PC-3 (cell line): ENCODE results near the gene DNPH1. TPM values are rescaled to one million over a fixed set of nuclear protein-coding genes. Genes with fewer than 3 reads are reported as not detected.

Source experiments
- ATAC-seq: fragments of 200-7000 bp; cut with Tn5 transposase; 2 replicates; pipeline ENCODE4 v1.9.1; 2020; ENCODE audit warnings: mild to moderate bottlenecking, moderate library complexity
- BruUV-seq: library from RNA; stranded (reverse); fragments of 400-500 nt; replicated peaks from 2 replicates; lab custom pipeline; 2021; lab: Mats Ljungman, UMichigan
- CTCF ChIA-PET: fragments of 300-600 bp; sonication (Branson Sonifier 250); formaldehyde crosslinking; loops from one replicate; lab custom pipeline; 2022; ENCODE audit warnings: antibody characterized with exemption; lab: Charles Lee
- POLR2A ChIA-PET: fragments of 300-600 bp; sonication (Branson Sonifier 250); formaldehyde crosslinking; loops from one replicate; lab custom pipeline; 2022; ENCODE audit warnings: antibody characterized with exemption; ENCODE audit not compliant: unreplicated experiment; lab: Charles Lee
- DNase-seq: peaks from one replicate; pipeline ENCODE4 v3.0.0-alpha.2; 2015
- H2AFZ ChIP-seq: fragments of 300-600 bp; sonication (generic); 2 replicates; pipeline ENCODE4 v1.6.0; 2016; ENCODE audit warnings: antibody characterized with exemption, low read length
- H3F3A ChIP-seq: fragments of 300-600 bp; sonication (generic); one replicate; pipeline ENCODE4 v1.6.0; 2017; ENCODE audit warnings: antibody characterized with exemption, low read length, control low read depth, mild to moderate bottlenecking; ENCODE audit not compliant: unreplicated experiment
- H3K27ac ChIP-seq: fragments of 300-600 bp; sonication (generic); 2 replicates; pipeline ENCODE4 v1.5.1; 2016; ENCODE audit warnings: mild to moderate bottlenecking, low read length
- H3K27me3 ChIP-seq: fragments of 300-600 bp; sonication (generic); 2 replicates; pipeline ENCODE4 v1.6.1; 2016; ENCODE audit warnings: low read length, mixed read lengths
- H3K36me3 ChIP-seq: fragments of 300-600 bp; sonication (generic); 2 replicates; pipeline ENCODE4 v1.6.1; 2016; ENCODE audit warnings: low read depth, mixed run types, low read length, mixed read lengths
- H3K4me1 ChIP-seq: fragments of 300-600 bp; sonication (generic); 2 replicates; pipeline ENCODE4 v1.5.1; 2016; ENCODE audit warnings: low read length; ENCODE audit not compliant: insufficient read depth
- H3K4me2 ChIP-seq: fragments of 300-600 bp; sonication (generic); 2 replicates; pipeline ENCODE4 v1.6.0; 2016; ENCODE audit warnings: low read length
- H3K4me3 ChIP-seq: fragments of 300-600 bp; sonication (generic); 2 replicates; pipeline ENCODE4 v1.5.1; 2016; ENCODE audit warnings: mild to moderate bottlenecking, low read length, mixed read lengths
- H3K79me2 ChIP-seq: fragments of 300-600 bp; sonication (generic); 2 replicates; pipeline ENCODE4 v1.6.1; 2017; ENCODE audit warnings: low read length, mixed read lengths
- H3K9ac ChIP-seq: fragments of 300-600 bp; sonication (generic); 2 replicates; pipeline ENCODE4 v1.6.0; 2016; ENCODE audit warnings: mild to moderate bottlenecking, low read length
- H3K9me2 ChIP-seq: fragments of 300-600 bp; sonication (generic); replicated peaks from 2 replicates; pipeline ENCODE4 v1.6.1; 2016; ENCODE audit warnings: mixed run types, low read length, mixed read lengths
- H3K9me3 ChIP-seq: fragments of 300-600 bp; sonication (generic); 2 replicates; pipeline ENCODE4 v1.6.1; 2016; ENCODE audit warnings: low read length, mixed read lengths
- H4K20me1 ChIP-seq: fragments of 300-600 bp; sonication (generic); 2 replicates; pipeline ENCODE4 v1.6.1; 2016; ENCODE audit warnings: low read length, mixed read lengths
- EZH2 ChIP-seq: fragments of 300-600 bp; sonication (generic); IDR thresholded peaks from one replicate; pipeline ENCODE4 v1.6.1; 2017; ENCODE audit warnings: antibody characterized with exemption, mild to moderate bottlenecking, low read length; ENCODE audit not compliant: unreplicated experiment
- EZH2phosphoT487 ChIP-seq: fragments of 300-600 bp; sonication (generic); IDR thresholded peaks from 2 replicates; pipeline ENCODE4 v1.6.1; 2018; ENCODE audit warnings: mild to moderate bottlenecking, antibody characterized with exemption, low read length, borderline replicate concordance
- intact Hi-C: fragments of 100-400 bp; cut with micrococcal nuclease; formaldehyde crosslinking; loops from 2 replicates; pipeline ENCODE4 v1.9.0; 2023
- total RNA-seq: library from RNA; depleted of rRNA; stranded (reverse); fragments of >200 nt; gene quantifications from 2 replicates; pipeline ENCODE4 v1.2.3, GENCODE V29; 2014
- TF ChIP-seq, protein P1 (sequence below): fragments of 300-600 bp; sonication (generic); conservative IDR thresholded peaks from 2 replicates; pipeline ENCODE4 v1.5.1; 2017; ENCODE audit warnings: antibody characterized with exemption, low read depth, mild to moderate bottlenecking, low read length

Gene DNPH1
- total RNA-seq, 1 experiment from 2014 or later, result 128 TPM

DNA sequence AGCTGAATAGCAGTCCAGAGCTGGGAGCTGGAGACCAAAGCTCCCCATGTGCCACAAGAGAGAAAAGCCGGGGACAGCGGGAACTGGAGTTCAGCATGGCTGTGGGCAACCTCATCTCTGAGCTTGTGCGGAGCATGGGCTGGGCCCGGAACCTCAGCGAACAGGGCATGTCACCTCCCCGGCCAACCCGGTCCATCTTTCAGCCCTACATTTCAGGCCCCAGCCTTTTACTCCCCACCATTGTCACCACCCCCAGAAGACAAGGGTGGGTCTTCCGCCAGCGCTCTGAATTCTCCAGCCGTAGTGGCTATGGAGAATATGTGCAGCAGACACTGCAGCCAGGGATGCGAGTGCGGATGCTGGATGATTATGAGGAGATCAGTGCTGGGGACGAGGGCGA lies 43.3 kb downstream of the DNPH1 start:
- TF ChIP-seq, protein P1, sequence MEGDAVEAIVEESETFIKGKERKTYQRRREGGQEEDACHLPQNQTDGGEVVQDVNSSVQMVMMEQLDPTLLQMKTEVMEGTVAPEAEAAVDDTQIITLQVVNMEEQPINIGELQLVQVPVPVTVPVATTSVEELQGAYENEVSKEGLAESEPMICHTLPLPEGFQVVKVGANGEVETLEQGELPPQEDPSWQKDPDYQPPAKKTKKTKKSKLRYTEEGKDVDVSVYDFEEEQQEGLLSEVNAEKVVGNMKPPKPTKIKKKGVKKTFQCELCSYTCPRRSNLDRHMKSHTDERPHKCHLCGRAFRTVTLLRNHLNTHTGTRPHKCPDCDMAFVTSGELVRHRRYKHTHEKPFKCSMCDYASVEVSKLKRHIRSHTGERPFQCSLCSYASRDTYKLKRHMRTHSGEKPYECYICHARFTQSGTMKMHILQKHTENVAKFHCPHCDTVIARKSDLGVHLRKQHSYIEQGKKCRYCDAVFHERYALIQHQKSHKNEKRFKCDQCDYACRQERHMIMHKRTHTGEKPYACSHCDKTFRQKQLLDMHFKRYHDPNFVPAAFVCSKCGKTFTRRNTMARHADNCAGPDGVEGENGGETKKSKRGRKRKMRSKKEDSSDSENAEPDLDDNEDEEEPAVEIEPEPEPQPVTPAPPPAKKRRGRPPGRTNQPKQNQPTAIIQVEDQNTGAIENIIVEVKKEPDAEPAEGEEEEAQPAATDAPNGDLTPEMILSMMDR, result no peak
- TF ChIP-seq EZH2phosphoT487 (no peak), EZH2 (no peak)
- ChIA-PET POLR2A (no interaction called here), CTCF (no interaction called here)
- Histone ChIP-seq H3K4me2 (no peak overlapping the region), H3K4me1 (peaks cover 13% of the 10 kb centered on the region), H3K4me3 (no peak overlapping the region), H3K36me3 (no peaks in the 10 kb centered on the region; the same call in 1 of the 2 replicates), H2AFZ (no peak overlapping the region), H3F3A (no peaks in the 10 kb centered on the region), H3K27me3 (no peaks in the 10 kb centered on the region), H3K9ac (no peak overlapping the region), H3K9me2 (no peaks in the 10 kb centered on the region), H3K79me2 (no peaks in the 10 kb centered on the region), H3K27ac (no peak overlapping the region), H4K20me1 (no peaks in the 10 kb centered on the region), H3K9me3 (no peaks in the 10 kb centered on the region)
- intact Hi-C loops, result no loop called here
- ATAC-seq, result no peak
- DNase-seq, result no peak
- BruUV-seq, result no TSS peak

DNA sequence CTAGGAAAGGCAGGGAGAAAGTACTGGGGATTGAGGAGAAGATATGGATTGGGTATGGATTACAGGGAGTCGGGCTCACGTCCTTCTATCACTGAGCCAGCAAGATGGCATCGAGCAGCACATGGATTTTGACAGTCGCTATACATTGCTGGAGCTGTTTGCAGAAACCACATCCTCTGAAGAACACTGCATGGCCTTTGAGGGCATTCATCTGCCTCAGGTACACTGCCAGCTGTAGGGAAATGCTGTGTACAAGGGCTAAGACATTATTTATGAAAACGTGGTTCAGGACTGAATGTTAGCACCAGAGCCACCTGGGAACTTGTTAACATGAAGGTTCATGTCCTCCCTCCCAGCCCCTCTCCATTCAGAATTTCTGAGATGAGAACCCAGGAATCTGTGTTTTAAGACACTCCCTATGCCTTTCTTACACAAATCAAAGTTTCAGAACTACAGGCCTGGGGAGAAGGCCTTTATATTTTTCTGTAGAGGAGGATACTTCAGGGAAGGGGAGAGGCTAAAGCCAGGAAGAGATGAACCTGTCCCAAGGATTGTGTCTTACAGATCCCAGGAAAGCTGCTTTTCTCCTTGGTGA lies 43.8 kb downstream of the DNPH1 start:
- no peaks in the 10 kb centered on the region for H3K27me3 ChIP-seq
- no TSS peak for BruUV-seq
- no peaks in the 10 kb centered on the region for H3K9me3 ChIP-seq
- no peak overlapping the region for H3K4me3 ChIP-seq
- H2AFZ ChIP-seq, result no peak overlapping the region
- H3K9ac ChIP-seq, result no peak overlapping the region
- H3K27ac ChIP-seq, result no peak overlapping the region
- TF ChIP-seq EZH2phosphoT487 (no peak), EZH2 (no peak)
- TF ChIP-seq, protein P1, result no peak
- no peaks in the 10 kb centered on the region for H3K9me2 ChIP-seq
- H3K4me1 ChIP-seq, result peaks cover 13% of the 10 kb centered on the region
- POLR2A ChIA-PET, result no interaction called here
- CTCF ChIA-PET, result no interaction called here
- H3K79me2 ChIP-seq, result no peaks in the 10 kb centered on the region
- intact Hi-C loops, result no loop called here
- H3F3A ChIP-seq, result no peaks in the 10 kb centered on the region
- DNase-seq, result no peak
- H3K4me2 ChIP-seq, result no peak overlapping the region
- H3K36me3 ChIP-seq, result no peaks in the 10 kb centered on the region; the same call in 1 of the 2 replicates
- ATAC-seq, result no peak
- H4K20me1 ChIP-seq, result no peaks in the 10 kb centered on the region

DNA sequence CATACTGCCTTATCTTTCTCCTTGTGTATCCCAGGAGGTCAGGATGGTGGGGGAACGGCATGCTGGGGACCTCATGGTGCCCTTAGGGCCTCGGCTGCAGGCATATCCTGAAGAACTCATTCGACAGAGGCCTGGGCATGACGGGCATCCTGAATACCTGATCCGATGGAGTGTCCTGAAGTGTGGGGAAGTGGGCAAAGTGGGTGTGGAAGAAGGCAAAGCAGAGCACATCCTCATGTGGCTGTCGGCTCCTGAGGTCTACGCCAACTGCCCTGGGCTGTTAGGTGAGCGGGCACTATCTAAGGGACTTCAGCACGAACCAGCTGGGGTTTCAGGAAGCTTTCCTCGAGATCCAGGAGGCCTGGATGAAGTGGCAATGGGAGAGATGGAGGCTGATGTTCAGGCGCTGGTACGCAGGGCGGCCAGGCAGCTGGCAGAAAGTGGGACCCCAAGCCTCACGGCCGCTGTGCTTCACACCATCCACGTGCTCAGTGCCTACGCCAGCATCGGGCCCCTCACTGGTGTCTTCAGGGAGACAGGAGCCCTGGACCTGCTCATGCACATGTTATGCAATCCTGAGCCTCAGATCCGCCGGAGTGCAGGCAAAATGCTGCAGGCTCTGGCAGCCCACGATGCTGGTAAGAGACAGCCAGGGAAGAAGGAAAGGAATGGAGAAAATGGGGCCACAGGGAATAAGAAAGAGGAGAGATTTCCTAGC lies 44.9 kb downstream of the DNPH1 start:
- H3K36me3 ChIP-seq, result no peaks in the 10 kb centered on the region; the same call in 1 of the 2 replicates
- H4K20me1 ChIP-seq, result no peaks in the 10 kb centered on the region
- CTCF ChIA-PET, result no interaction called here
- TF ChIP-seq, protein P1, result no peak
- no peak for TF ChIP-seq EZH2phosphoT487
- no peak for TF ChIP-seq EZH2
- POLR2A ChIA-PET, result no interaction called here
- no TSS peak for BruUV-seq
- H3K79me2 ChIP-seq, result no peaks in the 10 kb centered on the region
- peaks cover 13% of the 10 kb centered on the region for H3K4me1 ChIP-seq
- H3K4me2 ChIP-seq, result no peak overlapping the region
- H3K27me3 ChIP-seq, result no peaks in the 10 kb centered on the region
- H3K9ac ChIP-seq, result no peak overlapping the region
- no peak overlapping the region for H2AFZ ChIP-seq
- no peak overlapping the region for H3K27ac ChIP-seq
- no peaks in the 10 kb centered on the region for H3K9me3 ChIP-seq
- no peaks in the 10 kb centered on the region for H3F3A ChIP-seq
- DNase-seq, result no peak
- no peak for ATAC-seq
- intact Hi-C loops, result no loop called here
- H3K4me3 ChIP-seq, result no peak overlapping the region
- H3K9me2 ChIP-seq, result no peaks in the 10 kb centered on the region
